OCI-M1 (cell line): ENCODE results near the gene INHBE.
"Not testable (repeated sequence)": the region's sequence is repeated elsewhere in the genome, so short reads cannot be mapped to it uniquely, and the experiment has no call there.

Source experiments
- DNase-seq: peaks from one replicate; lab custom pipeline; 2025; lab: John Stamatoyannopoulos, UW

Gene INHBE, protein sequence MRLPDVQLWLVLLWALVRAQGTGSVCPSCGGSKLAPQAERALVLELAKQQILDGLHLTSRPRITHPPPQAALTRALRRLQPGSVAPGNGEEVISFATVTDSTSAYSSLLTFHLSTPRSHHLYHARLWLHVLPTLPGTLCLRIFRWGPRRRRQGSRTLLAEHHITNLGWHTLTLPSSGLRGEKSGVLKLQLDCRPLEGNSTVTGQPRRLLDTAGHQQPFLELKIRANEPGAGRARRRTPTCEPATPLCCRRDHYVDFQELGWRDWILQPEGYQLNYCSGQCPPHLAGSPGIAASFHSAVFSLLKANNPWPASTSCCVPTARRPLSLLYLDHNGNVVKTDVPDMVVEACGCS

DNA sequence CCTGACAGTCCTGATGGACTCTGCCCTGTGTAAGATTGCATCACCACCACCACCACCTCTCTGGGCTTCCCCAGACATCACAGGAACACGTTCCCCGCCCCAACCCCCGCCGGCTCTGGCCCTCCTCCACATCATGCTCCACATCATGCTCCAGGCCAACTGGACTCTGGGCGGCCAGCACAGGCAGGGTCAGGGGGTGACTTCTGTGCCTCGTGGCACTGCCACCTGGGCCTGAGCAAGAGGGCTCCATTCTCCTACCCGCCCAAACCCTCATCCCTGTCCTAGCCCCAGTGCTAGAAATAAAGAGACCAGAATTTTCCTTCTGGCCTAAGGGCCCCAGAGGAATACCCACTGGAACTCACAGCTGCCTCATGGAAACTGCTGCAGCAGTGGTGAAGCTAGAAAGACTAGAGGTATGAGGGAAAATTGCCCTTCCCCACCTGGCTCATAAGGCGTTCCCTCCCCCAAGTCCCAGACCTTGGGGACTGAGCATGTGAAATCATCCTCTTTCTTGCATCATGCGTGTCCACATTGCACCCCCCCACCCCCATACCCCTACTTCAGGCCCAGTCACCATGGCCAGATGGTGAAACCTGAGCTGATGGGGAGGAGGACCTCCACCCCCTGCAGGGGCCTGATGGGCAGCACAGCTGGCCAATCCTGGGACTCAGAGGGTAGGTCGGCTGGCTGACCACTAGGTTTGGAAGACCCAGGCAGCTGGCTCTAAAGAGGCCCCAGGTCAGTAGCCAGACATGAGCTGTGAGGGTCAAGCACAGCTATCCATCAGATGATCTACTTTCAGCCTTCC lies at the start of gene INHBE:
Gene INHBE (plus strand): TSS at position 742 of the 808 bp plus-strand sequence. CDS start 230 bp downstream, outside the sequence.
- peak; percentile 97 for DNase-seq

DNA sequence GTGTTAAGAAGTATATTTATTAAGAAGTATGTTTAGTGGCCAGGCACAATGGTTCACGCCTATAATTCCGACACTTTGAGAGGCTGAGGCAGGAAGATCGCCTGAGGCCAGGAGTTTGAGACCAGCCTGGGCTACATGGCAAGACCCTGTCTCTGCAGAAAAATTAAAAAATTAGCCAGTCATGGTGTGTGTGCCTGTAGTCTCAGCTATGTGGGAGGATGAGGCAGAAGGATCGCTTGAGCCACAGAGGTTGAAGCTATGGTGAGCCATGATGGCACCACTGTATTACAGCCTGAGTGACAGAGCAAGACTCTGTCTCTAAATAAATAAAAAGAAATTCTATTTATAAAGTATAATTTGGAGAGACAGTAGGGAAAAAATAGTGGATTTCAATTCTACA lies 44.6 kb upstream of the INHBE start:
- no peak for DNase-seq

DNA sequence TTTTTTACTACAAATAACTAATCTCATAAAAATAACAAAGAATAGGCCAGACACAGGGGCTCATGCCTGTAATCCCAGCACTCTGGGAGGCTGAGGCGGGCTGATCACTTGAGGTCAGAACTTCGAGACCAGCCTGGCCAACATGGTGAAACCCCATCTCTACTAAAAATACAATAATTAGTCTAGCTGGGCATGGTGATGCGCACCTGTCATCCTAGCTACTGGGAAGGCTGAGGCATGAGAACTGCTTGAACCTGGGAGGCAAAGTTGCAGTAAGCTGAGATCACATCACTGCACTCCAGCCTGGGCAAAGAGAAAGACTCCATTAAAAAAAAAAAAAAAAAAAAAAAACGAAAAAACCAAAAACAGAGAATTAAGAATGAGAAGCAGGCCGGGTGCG lies 40.9 kb upstream of the INHBE start:
- DNase-seq = not testable (repeated sequence)

DNA sequence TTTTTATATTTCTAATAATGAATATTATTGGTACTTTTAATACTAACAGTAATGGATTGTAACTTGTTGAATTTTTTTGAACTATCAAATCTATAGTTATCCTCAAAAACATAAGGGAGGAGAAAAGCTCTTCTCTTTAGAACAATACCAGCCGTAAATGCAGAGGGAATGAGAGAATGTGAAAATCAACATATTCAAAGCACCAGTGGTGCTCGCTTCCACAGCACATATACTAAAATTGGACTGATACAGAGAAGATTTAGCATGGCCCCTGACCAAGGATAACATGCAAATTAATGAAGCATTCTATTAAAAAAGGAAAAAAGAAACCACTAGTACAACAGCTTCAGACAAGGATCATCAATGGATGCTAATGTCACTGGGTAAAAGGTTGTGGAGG lies 40.0 kb upstream of the INHBE start:
- no peak for DNase-seq

DNA sequence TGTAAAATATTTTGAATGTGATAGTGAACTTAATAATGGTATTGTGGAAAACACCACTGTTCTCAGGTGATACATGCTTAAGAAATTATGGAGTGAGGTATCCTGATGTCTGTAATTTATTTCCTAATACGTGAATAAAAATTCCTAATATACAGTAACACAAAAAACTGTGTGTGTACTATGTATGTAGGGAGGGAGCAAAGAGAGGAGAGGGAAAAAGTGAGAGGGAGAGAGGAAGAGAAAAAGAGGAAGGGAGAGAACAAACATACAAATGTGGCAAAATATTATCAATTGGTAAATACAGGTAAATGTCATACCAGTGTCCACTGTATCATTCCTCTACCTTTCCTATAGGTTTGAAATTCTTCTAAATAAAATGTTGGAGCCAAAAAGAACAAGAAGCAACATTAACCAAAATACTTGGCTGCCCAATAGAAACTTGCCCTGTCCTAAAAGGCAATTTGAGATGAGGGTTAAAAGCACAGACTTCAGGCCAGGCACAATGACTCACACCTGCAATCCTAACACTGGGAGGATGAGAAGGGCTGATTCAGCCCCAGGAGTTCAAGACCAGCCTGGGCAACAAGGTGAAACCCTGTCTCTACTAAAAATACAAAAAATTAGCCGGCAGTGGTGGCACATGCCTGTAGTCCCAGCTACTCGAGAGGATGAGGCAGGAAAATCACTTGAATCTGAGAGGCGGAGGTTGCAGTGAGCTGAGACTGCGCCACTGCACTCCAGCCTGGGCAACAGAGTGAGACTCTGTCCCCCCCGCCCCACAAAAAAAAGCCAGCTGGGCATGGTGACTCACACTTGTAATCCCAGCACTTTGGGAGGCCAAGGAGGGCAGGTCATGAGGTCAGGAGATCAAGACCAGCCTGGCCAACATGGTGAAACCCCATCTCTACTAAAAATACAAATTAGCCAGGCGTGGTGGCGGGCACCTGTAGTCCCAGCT lies 38.8 kb upstream of the INHBE start:
- no peak for DNase-seq

DNA sequence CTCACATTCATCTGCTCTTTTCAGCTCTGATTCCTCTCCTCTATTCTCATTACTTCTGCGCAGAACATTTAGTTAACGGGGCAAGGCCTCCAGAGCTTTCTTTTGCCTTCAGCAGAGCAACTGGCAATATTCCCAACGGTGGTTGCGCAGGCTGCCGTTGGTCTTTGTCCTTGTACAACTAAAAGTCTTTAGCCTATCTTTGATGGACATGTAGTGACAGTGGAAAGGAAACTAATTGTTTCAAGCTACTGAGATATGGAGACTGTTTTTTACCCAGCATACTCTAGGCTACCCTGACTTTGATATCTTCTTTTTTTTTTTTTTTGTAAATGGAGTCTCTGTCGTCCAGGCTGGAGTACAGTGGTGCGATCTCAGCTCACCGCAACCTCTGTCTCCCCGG lies 36.9 kb upstream of the INHBE start:
- DNase-seq = no peak

DNA sequence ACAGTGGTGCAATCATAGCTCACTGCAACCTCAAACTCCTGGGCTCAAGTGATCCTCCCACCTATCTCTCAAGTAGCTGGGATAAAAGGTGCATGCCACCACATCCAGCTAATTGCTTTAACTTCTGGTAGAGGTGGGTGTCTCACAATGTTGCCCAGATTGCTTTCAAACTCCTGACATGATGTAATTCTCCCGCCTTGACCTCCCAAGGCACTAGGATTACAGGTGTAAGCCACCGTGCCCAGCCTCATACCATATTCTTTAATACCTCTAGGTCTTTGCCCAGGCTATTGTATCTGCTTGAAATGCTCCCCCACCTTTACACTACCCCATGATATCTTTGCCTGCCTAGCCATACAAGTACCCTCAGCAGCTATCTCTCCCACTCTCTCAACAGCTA lies 35.6 kb upstream of the INHBE start:
- no peak for DNase-seq

DNA sequence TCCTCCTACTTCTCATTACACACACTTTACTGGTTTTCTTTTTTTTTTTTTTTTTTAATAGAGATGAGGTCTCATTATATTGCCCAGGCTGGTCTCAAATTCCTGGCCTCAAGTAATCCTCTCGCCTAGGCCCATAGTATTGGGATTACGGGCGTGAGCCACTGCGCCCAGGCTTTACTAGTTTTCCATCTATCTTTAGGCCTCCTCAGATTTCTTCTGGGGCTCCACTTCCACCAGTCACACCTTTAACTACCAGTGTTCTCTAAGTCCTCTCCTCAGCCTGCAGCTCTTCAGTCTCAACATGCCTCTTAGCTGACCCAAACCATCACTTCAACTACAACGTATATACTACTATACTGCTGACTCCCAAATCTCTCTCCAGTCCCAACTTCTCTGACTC lies 34.6 kb upstream of the INHBE start:
- DNase-seq = no peak

DNA sequence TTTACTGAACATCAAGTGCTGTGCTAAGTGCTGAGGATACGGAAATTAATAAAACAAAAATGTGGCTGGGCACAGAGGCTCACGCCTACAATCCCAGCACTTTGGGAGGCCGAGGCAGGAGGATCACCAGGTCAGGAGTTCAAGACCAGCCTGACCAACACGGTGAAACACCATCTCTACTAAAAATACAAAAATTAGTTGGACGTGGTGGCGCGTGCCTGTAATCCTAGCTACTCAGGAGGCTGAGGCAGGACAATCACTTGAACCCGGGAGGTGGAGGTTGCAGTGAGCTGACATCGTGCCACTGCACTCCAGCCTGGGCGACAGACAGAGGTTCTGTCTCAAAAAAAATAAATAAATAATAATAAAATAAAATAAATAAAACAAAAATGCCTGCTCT lies 28.2 kb upstream of the INHBE start:
- not testable (repeated sequence) for DNase-seq

DNA sequence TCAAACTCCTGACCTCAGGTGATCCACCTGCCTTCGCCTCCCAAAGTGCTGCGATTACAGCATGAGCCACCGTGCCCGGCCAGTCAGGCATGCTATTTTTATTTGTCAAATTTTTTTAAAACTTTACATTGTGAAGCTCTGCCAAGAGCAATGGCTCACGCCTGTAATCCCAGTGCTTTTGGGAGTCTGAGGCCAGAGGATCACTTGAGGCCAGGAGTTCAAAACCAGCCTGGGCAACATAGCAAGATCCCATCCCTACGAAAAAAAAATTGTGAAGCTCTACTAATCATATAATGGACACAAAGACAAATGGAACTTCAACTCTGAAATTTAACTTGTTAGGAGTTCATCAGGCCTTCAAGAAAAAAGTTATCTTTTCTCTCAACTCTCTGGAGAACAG lies 26.1 kb upstream of the INHBE start:
- DNase-seq = no peak

DNA sequence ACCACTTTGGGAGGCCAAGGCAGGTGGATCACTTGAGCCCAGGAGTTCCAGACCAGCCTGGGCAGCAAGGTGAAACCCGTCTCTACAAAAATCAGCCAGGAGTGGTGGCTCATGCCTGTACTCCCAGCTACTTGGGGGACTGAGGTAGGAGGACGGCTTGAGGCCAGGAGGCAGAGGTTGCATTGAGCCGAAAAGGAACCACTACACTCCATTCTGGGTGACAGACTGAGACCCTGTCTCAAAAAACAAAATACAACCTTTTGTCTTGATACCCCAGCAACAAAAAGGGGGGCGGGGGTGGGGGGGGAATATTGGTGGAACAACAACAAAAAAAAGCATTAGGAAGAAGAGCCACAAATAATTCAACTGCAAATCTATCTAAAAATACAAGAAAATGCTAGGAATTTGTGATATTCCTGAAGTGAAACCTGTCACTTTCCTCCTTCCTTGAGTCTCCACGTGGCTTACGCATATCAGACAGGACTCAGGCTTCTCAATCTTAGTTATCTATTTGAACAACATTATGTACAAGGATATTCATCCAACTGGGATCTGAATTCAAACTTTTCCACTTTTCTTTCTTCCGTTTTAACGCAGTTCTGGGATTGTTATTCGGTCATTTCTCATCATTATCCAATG lies 25.5 kb upstream of the INHBE start:
- DNase-seq = peak; percentile 72

DNA sequence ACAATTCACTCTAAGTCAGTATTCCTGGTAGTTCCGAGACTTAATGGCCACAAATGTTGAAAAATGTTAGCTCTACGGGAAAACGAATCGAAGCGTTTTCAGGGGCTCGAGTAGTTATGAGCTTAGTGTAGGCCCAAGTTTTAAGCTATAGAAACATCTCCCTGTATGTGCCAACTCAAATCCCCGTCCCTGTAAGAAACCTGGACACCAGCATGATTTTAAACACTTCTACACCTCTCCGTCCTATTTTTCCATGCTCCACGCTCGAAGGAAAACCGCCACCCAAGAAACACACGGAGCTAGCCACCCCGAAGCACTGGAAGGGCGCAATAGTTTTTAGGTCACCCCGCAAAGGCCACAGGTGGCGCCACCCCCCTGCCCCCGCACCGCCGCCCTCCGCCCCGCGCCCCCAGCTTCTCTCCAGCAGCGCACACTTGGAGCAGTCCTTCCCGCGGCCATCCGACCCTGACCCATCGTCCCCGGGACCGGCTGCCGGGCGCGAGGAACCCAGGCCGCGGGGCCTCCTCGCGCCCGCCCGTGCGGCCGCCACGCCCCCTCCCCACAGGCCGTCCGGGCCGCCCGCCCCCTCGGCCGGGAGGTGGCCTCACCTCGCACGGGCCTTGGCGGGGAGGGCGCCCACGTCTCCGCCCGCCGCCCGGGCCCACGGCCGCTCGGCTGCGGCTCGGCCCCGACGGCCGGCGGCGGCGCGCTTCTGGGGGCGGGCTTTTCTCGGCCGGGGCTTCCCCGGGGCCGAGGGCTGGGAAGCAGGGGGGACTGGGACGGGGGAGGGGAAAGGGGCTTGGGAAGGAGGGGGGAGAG lies 24.8 kb upstream of the INHBE start:
- DNase-seq = peak; percentile 81

DNA sequence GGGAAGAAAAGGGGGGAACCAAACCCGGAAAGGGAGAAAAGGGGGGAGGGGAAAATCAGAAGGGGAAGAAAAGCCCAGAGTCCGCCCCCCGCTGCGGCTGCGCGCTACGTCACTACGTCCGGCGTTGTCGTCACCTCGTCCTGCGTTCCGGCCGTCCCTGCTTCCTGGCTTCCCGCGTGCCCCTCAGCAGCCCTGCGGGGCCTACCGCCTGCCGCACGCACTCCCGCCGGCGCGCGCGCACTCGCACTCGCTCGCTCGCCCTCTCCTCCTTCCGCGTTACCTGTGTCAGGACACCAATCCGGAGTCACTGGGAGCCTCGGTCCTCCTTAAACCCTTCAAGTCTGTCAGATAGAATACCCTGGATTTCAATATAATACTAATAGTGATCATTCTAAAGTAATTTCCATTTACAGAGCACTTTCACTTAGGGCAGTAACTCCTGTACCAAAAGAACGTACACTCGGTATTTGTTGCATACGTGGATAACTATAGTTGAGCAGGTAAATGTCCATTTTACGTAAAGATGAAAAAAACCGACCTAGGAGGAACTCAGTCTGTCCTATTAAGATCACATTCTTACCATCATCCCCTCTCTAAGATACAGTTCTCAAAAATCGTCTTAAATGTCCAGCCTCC lies 24.1 kb upstream of the INHBE start, which contains the start of gene R3HDM2:
Gene R3HDM2 (minus strand): TSS at position 113 of the 636 bp plus-strand sequence. CDS start 120,615 bp downstream, outside the sequence.
- DNase-seq = peak; percentile 97

DNA sequence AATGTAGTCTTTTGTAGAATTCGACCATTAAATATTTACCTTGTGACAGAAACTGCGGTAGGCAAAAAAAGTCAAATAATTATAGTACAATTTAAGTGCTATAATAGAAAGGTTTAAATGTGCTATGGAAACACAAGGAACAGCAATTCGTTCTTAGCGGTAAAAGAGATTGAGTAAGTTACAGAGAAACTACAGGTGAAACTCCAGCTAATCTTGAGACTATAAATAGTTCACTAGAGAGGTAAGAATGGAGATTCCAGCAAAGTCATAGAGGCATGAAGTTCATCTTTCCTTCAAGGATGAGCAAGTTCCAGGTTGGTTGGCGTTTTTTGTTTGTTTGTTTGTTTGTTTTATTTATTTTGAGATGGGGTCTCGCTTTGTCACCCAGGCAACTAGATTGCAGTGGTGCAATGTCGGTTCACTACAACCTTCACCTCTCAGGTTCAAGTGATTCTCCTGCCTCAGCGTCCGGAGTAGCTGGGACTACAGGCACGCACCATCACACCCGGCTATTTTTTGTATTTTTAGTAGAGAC lies 23.4 kb upstream of the INHBE start:
- no peak for DNase-seq

DNA sequence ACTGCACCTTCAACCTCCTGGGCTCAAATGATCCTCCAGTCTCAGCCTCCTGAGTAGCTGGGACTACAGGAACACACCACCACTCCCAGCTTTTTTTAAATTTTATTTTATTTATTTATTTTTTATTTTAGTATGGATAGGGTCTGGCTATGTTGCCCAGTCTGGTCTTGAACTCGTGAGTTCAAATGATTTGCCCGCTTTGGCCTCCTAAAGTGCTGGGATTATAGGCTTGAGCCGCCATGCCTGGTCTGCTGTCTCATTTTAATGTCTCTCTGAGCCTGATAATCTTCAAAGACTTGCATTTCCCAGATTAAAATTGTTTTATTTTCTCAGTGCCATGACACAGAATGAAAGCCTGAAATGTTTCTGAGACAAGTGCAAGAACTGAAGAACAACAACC lies 21.7 kb upstream of the INHBE start:
- no peak for DNase-seq

DNA sequence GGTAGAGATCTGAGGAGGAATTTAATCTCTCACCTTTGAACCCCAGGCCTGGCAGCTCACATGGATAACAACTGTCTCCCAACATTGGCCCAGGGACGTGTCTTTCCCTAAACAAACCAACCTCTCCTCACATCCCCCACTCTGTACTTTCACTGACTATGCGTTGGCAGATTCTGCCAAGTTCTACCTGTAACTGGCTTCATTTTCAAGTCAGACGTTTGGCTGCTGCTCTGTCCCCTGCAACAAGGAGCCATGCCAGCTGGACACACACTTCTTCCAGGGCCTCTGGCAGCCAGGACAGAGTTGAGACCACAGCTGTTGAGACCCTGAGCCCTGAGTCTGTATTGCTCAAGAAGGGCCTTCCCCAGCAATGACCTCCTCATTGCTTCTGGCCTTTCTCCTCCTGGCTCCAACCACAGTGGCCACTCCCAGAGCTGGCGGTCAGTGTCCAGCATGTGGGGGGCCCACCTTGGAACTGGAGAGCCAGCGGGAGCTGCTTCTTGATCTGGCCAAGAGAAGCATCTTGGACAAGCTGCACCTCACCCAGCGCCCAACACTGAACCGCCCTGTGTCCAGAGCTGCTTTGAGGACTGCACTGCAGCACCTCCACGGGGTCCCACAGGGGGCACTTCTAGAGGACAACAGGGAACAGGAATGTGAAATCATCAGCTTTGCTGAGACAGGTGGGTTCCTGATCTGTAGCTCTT lies 20.4 kb upstream of the INHBE start, which contains the start of gene INHBC:
Gene INHBC (plus strand): TSS at position 268 of the 707 bp plus-strand sequence. CDS start 103 bp downstream, at position 371.
- DNase-seq = no peak

DNA sequence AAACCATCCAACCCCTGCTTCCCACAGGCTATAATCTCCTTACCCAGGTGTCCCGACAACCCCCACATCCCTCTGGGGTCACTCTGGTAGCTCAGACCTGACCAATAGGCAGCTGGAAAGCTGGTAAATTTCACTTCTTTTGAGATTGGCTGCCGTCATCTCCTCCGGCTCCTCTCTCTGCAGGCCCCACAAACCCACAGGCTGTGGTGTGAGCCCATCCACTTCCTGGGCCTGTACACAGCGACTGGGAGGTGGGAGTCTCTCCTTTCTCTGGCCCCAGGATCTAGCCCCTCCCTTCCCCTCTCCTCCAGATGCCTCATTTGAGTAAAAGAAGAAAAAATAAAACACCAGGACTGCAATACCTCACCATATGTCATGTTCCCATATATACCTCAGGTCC lies 19.8 kb upstream of the INHBE start:
- DNase-seq = no peak

DNA sequence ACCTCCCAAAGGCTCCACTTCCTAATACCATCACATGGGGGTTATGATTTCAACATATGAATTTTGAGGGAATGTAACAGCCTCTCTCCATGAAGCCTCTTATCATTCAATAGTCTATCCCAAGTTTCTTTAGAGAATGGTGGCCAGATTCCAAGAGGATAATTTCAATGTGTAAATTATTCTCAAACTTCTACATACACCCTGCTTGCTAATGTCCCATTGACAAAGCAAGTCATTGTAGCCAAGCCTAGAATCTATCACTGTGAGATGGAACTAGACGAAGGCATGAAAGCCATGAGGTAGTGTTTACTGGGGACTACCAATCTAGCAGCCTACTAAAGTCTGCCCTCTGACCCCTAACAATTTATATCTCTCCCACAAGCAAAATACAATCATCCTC lies 16.7 kb upstream of the INHBE start:
- DNase-seq = no peak

DNA sequence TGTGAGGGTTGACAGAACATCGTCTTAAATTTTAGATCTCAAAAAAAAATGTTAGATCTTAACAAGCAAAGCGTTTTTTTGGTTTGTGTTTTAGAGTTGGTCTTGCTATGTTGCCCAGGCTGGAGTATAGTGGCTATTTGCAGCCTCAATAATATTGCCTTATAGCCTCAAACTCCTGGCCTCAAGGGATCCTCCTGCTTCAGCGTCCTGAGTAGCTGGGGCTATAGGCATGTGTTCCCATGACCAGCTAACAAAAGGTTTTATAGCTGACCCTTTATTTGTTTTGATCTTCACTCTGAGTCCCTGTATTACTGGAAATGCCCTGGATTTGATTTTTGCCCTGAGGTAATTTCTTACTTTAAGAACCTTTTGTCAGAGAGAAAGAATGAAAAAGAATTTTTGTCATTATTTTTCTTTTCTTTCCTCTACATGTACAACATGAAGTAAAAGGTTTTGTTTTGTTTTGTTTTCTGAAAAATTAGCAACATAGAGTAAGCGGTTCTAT lies 15.3 kb upstream of the INHBE start:
- DNase-seq = no peak
